DMS 273 (cell line): ENCODE results near the gene TCP11L2.
A peak's percentile ranks its signal among the peaks of the same experiment; 100 is the strongest.

ENCODE experiments used
- DNase-seq: peaks from one replicate; lab custom pipeline; 2025; ENCODE audit not compliant: unreplicated experiment; lab: John Stamatoyannopoulos, UW

TCP11L2 gene

GRCh38 chr12:106392759-106393158 lies 90.2 kb downstream of the TCP11L2 start:
- DNase-seq: peak; percentile 17
